ENCODE results near the gene ALDH1L1.

Gene ALDH1L1

DNA sequence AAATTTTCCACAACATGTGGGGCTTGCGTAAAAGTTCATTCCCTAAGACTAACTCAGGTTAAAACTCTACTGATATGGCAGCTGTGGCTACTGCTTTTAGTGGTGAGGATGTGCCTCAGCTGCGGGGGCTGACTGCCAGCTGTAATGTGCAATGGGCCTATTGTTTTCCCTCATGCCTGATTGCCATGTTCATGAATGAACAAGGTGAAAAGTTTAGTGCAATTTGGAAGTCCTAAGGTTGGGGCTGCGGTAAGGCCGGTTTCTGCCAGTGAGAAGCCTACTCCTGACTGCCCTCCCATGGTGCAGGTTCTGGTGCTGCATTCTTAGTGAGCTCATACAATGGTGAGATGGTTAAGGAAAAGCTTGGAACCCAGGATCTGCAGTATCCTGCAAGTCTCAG is 10.9 kb upstream of the ALDH1L1 start:
- no peak for DNase-seq

GRCh38 chr3:126187920-126188319 is 7.5 kb upstream of the ALDH1L1 start:
- DNase-seq = no peak

DNA sequence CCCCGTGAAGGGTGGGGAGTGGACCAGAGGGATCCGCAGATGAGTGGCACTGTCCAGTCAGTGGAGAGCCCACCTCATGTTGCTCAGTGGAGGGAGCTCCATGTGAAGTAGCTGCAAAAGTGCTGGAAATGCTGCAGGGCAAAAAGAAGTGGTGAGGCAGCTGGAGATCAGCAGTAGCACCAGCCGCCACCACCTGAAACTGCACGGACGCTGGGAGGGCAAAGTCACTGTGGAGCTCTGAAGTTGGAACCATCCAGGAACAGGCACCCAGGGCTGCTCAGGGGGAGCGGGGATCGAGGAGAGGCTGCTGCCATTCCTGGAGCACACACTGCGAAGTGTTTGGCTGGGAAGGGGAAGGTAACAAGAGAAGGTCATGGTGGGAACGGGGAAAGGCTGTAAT is 6.4 kb upstream of the ALDH1L1 start:
- DNase-seq = no peak

DNA sequence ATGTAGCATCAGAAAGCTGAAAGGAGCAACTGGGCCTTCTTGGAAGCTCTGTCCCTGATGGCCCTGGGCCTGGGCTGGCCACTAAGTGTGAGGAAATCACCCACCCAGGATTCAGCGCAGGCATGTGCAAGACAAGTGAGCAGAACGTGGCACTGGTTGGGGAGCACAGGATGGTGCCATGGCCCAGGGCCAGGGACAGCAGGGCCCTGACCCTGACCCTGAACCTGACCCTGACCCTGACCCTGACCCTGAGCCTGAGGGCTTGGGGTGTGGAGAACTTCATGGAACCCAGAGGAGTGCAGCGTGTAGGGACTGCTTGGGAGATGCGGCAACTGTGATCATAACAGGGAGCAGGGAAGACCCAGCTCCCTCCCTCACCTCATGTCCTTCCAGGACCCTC is 5.9 kb upstream of the ALDH1L1 start:
- no peak for DNase-seq

DNA sequence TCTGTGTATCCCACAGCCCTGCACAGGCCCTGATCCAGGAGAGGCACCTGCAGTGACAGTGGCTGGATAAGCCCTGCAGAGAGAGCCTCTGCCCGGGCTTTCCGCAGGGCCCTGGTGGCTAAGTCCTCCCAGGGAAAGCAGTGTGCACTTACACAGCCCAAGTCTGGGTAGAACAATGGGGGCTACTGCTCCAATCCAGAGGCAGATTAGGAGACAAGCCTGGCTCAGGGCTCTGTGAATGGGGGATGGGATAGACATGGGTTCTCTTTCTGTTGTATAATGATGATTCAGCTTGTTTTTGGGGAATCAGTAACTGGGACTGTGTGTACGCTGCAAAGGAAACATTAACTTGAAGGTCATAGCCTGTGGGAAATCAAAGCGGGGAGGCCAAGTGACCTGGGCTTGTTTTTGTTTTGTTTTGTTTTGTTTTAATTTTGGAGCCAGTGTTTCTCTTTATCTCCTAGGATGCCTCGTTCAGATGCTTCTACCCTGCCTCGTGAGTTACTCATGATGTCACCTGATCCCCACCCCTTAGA is 4.1 kb upstream of the ALDH1L1 start:
- no peak for DNase-seq

DNA sequence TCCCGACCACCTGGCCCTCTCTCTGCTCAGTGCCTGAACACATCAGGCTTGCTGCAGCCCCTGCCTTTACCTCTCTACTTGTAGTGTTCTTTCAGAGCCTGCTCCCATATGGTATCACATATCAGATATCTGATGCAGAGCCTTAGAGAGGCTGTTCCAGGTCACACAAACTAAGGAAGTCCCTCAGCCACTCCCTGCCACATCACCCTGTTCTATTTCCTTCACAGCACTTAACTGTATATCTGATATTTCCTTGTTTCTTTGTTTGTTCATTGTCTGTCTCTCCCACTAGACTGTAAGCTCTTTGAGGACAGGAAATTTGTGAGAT is 976 bp upstream of the ALDH1L1 start:
- DNase-seq = no peak

DNA sequence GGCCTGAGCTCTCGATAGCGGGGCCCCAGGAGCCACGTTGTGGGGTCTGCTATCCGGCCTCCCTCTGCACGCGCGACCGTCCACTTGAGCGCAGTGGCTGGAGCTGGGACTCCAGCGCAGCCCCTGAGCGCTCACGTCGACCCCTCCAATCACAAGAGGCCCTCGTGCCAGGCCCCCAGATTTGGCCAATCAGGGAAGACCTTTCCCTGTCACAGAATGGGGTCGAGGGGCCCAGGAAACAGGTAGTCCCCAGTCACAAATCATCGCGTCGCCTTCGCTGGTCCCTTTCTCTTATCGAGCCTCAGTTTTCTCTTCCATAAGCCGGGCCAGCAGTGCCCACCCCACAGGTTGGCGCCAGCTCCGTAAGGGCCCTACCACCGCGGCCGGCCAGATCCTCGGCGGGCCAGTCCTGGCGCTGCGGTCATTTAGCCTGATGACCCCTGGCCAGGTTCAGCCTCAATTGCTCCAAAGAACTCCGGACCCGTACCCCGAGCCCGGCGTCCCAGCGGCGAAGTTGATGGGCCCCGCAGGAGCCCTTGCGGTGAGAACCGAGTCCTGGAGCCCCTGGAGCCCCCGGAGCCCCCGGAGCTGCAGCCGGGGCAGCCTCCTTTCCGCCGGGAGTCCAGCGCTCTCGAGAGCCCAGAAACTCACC is 435 bp downstream of the ALDH1L1 start:
- DNase-seq = no peak

DNA sequence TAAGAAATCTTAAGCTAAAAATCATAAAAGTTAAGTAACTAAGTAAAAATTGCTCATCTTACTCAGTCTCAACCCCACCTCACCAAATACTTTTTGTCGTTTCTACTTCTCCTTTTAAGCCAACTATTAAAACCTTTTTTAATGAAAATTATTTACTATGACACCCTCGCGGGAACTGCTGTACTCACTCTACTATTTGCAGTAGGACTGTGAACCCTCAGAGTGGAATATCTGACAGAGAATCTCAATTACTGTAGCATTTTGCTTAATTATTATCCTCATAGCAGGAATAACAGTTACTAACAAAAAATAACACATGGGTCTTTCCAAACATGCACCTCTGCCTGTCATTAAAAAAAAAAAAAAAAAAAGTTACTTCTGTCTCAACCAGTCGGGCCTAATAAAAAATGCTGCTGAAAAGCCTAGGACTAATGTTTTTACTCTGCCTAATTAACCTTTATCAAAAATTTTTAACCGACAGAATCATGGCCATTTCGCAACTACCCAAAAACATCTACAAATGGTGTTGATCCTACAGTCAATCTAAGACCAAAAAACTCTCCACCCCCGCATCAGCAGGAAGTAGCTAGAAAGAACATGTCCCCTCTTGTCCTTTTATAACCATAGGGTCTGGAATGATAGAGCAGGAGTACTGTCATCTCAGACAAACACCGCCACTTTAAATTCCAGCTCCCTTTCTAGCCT is 10.2 kb downstream of the ALDH1L1 start:
- no peak for DNase-seq

DNA sequence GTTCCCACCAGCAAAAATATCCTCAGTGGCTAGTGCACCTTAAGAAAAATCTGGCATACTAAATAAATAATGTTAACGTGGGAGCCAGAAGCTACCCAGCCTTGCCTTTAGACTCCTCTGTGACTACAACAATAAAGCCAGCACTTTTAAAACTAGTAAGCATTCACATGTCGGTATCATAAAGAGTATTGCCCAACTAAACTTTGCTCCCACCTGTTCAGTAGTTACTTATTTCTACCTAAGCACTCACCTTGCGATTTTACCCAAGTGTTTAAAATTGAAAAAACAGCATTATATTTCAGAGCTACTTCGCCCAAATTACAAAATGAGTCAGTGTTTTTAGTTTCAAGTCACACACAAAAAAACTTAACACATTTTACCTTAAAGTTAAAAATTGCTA is 12.8 kb downstream of the ALDH1L1 start:
- DNase-seq = no peak

- no peak for DNase-seq
Measured at GRCh38 chr3:126166009-126166408, 14.4 kb downstream of the ALDH1L1 start.

- no peak for DNase-seq
Measured at GRCh38 chr3:126161309-126161708, 19.1 kb downstream of the ALDH1L1 start.

DNA sequence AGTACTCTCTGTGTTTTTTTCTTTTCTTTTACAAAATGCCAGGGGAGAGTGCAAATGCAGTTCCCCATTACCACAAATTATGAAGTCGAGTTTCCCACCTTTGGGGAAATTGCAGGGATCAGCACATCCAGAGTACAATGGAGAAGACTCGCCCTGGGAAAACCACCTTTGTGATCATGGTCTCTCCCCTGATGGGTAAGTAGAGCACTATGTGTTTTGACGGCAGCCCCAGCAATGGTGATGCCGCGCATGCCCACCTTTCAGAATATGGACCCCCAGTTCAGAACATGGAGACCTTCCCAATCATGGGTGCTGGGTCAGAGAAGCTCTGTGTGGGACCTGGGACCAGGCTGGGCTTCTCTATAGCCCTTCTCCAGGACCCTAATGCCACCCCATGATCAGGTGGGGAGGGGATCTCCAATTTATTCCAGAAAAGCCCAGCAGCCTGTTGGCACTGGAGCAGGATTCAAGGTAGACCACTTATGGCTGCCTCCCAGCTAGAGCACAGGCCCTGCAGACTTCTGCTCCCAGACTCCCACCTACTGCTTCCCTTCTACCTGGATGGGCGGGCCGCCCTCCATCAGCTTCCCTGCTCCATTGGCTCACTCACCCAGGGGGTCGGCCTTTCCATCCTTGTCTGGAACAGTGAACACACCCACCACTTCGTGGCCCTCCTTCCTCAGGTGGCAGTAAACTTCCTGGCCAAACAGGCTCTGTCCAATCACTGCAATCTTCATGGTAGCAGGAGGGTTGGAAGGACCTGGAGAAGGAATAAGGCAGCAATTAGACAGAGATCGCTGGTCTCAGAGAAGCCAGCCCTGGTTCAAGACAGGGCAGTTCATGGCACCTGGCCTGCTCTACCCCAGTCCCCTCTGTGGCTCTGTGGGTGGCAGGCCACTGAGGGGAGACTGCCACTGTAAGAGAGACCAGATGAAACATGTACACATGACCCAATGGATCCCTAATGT is 19.9 kb downstream of the ALDH1L1 start:
- DNase-seq = no peak

- DNase-seq = no peak
Measured at GRCh38 chr3:126159476-126159875, 20.9 kb downstream of the ALDH1L1 start.

DNA sequence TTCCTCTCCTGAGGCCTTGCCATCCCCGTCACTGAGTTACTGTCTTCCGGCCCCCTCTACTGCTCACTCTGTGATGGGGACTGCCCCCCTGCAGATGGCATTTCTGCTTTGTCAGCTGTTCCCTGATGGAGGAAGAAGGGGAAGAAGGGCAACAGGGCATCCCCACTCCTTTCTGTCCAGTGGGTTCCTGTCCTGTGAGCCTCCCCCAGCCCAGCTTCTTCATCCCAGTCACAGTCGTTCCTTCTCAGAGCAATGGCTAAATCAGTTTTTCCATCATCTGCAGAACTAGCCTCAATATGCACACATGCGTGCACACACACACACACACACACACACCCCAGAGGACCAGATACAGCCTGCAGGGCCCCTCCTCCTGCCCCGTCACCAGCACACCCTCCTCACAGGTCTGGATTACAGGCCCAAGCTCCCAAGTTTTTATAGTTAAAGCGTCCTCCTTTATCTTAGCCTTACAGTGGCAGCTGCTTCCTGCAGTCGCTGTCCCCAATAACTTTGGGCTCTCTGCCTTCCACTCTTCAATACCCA is 21.4 kb downstream of the ALDH1L1 start:
- no peak for DNase-seq

DNA sequence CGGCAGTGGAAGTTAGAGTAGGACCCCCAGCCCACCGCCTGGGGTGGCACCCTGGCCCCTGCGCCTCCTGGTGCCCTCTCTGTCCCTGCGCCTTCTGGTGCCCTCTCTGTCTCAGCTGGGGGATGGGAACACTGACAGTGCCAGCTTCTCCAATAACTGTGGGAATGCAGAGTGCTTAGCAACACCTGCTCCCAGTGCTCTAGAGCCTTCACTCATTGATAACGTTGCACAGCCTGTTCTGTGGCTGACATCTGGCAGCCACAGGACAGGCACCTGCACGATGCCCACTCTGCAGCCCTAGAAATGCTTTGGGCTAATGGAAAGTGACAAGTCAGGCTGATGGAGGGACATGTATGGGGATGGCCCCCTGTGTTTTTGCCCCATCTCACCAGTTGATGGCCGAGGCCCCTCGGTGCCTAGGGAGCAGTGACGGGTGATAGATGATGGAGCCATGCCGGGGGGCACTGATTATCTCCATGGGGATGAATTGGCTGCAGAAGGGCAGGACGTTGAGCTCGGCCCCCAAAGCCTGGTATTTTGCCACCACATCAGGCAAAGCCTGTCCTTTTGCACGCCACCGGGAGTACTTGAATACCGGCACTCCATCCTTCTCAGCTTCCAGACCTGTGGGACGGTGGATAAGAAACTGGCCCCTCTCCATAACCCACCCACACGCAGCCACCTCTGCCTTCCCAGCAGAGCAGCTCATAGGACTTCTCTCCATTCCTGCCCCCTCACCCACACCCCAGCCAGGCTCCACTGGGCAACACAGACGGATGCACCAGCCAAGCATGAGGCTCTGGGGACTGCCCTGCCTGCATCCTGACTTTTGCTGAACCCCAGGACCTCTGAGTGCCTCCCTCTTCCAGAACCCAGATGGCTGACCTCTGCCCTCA is 22.1 kb downstream of the ALDH1L1 start:
- DNase-seq = no peak

DNA sequence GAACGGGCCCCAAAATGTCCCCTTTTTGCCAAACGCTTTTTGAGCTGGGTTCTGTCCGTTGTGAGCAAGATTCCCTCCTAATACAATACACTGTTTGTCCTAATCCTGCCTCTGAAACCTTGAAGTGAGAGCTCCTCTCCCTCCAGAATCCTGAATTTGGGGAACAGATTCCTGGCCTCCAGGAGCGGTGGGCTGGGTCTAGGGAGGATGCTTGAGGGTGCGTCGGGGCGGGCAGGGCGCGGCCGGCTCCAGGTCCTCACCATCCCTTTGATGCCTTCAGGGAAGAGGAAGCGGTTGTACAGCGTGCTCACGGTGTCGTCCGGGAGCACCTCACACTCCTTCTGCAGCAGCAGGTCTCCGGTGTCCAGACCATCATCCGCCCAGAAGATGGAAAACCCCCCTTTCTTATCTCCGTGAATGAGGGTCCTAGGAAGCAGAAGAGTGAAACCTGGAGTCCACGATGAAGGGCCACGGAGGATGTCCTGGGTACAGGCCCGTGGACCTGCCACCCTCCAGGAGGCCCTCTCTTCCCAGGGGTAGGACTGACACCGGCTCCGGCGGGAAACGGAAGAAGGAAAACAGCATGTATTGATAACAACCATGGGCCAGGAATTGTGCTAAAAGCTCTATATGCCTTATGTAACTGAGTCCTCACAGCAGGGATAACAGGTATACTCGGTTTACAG is 23.2 kb downstream of the ALDH1L1 start:
- DNase-seq = no peak

DNA sequence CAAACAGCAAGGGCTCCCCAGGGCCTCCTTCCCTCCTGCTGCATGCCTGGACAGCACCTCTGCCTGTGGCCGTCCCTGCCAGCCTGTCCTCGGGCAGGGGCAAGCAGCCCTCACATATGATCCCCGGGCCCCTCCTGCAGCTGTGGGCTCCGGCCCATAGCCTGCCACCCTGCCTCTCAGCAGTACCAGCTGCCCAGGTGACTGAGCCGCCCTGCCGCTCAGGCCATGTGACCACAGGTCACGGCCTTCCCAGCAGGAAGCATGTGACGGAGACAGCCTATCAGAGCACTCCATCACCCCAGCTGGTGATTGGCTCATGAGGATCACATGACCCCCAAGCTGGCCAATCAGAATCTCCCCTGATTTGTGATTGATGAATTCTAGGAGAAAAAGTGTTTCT is 23.9 kb downstream of the ALDH1L1 start:
- DNase-seq = no peak

DNA sequence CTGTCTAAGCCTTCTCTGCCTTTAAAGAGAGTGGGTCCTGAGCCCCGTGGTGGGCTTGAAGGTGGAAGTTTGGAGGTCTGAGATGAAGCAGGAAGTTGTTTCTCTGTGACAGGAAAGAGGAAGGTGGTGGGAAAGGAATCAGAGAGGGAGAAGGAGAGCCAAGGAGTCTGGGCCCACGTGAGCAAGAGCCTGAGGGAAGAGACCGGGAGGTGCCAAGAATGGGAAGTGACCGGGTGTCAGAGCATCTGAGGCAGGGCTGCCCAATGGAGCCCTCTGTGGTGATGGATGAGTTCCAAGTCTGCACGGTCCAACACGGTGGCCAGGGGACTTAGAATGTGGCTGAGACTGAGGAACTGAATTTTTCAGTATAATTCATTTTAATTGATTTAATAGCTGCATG is 24.6 kb downstream of the ALDH1L1 start:
- DNase-seq = no peak

DNA sequence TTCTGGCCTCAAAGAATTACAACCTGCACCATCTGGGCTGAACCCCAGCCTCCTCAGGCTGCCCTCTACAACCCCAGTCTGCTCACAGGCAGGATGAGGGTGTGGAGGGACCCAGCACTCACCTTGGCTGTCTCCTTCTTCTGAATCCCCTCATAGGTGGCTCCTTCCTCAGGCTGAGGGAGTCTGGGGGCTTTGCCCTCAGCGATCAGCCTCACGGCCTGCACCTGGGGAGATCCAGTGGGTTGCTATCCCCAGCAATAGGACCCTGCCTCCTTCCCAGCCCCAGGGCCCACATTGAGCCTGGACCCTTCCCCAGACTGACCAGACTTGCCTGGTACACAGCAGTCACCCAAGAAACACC is 25.1 kb downstream of the ALDH1L1 start:
- no peak for DNase-seq

DNA sequence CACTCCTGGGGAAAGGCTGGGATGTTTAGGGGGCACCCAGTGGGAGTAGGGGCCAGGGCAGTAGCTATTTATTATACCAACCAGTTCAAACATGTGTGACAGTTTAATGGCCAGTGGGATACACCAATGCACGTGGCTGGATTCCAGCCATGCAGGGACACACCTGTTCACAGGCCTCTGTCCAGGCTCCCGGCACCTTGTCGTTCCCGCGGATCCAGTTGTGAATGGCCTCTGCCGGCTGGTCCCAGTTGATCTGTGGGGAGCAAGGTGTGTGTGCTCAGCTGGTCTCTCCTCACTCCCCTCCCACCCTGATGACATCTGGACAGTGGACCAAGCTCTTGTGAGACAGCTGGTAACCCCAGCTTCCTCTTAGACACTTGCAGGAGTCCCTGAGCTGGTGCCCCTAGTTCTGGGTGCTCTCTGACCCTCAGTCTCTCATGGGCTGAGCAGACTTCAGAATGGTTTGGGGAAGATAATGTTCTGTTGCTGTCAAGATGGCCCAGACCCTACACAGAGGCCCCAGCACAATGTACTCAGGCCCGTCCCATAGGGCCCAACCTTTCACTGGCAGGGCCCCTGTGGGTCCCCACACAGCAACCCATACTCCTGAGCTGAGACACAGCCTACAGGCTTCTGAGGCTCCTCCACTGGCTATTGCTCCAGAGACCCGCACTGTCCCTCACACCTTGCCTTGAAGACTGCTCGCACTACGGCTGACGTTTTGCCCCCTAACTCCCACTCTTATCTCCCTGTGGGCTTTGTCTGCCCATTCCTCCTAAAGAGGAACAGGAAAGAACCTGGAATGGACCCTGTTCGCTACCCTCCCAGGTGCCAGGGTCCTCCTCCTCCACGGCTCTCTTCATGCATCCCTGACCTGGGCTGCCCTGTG is 25.8 kb downstream of the ALDH1L1 start:
- DNase-seq = no peak
